Activated gamma-delta T cell treated with anti-CD3 and anti-CD28 coated beads, Interleukin-2, amount 50 U/mL, for 16 hours (primary cell): ENCODE measurements around the gene PLPP6.
A peak's percentile ranks its signal among the peaks of the same experiment; 100 is the strongest.
"Not testable (repeated sequence)": the region's sequence is repeated elsewhere in the genome, so short reads cannot be mapped to it uniquely, and the experiment has no call there.

Experiments used
- DNase-seq: peaks from one replicate; pipeline ENCODE4 v3.0.0-alpha.2; 2020; ENCODE audit warnings: low read depth

The PLPP6 gene

GRCh38 chr9:4662108-4662988 lies at the start of gene PLPP6:
Gene PLPP6 (plus strand): TSS chr9:4662294. CDS start chr9:4662376, 82 bp downstream.
- peak; percentile 59 for DNase-seq

GRCh38 chr9:4614627-4615026 lies 47.5 kb upstream of the PLPP6 start:
- no peak for DNase-seq

DNA sequence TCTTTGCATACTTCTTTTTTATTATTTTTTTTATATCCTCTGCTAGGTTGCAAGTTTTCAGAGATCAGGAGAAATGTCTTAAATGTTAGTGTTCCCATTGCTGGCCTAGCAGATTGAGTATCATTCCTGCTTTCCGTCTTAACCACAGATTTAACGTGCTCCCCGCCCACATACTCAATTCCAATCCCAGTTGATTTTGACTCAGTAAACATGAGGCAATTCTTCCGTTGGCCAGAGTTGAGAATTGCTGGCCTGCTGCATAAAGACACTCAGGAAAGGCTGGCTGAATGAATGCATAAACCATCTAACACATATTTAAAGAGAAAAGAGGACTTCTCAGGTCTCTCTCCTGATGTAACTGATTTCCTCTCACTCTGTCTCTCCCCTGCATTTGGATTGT lies 46.8 kb upstream of the PLPP6 start:
- no peak for DNase-seq

- DNase-seq, result no peak
These were observed 46.3 kb upstream of the PLPP6 start for GRCh38 chr9:4615778-4616177.

- no peak for DNase-seq
These were observed 44.3 kb upstream of the PLPP6 start for GRCh38 chr9:4617752-4618151.

- no peak for DNase-seq
These were observed 43.4 kb upstream of the PLPP6 start for GRCh38 chr9:4618700-4619099.

DNA sequence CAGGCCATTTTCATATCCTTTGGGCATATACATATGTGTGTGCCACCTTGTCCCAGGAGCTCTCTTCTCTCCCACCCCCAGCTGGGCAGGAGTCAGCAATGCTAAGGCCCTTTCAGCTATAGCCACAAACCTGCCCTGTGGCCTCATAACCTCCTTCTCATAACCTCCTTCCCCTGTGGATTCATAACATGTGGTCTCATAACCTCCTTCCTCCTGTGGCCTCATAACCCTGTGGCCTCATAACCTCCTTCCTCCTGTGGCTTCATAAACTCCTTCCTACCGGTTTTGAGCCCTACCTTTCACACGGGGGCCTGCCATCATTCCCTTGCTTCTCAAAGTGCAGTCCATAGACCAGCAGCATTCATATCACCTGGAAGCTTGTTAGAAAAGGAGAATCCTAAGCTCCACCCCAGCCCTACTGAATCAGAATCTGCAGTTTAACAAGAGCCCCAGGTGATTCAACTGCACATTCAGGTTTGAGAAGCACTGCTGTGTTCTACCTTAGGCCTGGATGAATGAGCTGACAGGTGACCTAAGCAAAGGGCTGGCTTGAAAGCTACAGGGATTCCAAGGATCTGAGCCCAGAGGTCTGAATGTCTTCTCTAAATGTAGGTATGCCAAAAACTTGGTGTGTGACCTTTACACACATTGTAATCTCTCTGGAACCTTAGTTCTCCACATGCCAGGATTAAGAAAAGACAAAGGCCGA lies 41.9 kb upstream of the PLPP6 start:
- DNase-seq, result no peak

DNA sequence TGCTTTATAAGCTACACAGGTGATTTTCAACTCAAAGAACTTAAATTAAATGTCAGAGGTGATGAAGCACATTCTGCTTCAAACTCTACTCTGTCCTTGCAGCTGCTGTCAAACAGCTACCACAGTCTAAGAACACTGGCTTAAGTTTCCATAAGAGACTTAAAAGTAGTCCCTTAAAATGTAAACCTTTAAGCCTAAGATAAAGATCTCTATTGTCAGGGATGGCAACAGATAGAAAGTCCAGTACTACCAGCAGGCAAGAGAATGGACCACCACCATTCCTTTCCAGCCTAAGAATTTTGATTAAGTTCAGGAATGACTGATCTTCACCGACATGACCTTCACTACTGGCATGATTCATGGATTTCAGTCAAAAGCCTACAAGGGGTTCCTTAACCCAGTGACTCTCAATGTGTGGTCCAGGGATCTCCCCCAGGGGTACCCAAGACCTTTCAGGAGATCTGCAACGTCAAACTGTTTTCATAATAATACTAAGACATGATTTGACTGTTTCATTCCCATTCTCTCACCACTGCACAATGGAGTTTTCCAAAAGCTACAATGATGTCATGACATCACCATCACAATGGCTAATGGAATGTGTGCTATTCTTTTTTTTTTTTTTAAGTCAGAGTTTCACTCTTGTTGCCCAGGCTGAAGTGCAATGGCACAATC lies 41.1 kb upstream of the PLPP6 start:
- no peak for DNase-seq

DNA sequence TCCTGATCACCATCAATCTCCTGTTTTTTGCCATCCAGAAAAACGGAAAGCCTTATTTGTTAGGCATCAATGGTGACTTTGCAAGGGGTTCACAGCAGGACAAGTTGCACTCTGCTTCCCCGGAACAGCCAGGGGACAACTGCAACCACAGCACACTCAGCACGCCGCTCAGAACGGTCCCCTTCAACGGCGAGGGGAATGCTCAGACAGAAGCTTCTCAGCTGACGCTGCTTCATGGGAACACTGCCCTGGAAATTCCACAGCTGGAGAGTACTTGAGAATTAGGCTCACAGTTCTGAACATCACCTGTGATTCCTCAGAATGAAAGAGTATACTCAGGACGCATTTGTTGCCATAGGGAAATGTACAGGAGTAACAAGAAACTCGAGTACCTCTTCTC lies 40.1 kb upstream of the PLPP6 start:
- DNase-seq, result no peak

DNA sequence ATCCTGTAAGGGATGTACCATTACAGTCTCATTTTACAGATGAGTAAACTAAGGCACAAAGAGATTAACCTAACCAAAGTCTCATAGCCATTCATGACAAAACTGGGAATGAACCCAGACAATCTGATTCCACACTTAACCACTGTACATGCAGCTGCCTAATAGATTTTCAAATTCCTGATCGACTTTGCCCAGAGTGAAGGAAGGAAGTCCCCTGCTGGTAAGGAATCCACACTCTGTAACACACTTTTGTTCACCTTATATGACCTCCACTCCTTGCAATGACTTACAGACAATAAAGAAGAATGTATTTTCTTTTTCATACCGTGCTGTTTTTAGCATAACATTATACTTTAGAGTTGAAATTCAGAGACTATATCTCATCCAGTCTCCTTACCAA lies 31.3 kb upstream of the PLPP6 start:
- DNase-seq, result no peak

DNA sequence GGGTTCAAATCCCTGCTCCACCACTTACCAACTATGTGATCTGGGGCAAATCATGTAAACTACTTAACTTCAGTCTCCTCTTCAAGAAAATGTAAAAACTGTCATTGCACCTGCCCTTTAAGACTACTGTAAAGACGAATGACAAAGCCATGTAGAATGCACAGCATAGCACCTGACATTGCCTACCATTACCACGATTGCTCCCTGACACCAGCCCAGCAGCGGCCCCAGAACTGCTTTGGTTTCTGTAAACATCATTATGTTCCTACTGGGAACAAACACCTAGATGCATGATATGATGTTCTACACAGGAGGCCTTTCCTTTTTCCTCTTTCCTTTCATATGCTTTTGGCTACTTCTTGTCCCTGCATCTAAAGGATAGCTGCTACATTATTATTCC lies 23.1 kb upstream of the PLPP6 start:
- DNase-seq, result no peak

DNA sequence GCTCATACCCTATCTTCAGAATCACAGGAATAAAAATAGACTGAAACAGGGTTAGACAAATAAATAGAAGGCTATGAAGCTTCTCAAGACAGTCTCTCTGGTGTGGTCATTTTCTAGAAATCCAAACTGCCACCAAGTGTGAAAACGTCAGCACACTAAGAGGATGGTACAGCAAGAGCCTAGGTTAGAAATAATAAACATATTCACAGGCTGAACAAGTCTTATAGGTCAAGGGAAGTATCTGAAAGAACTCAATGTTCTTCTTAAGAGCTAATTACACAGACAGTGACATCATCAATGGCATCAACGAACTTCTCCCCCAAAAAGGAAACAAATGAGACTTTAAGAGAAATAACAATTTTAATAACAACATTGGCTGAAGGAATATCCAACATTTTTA lies 22.7 kb upstream of the PLPP6 start:
- DNase-seq, result no peak

- DNase-seq, result peak; percentile 12
These were observed 22.1 kb upstream of the PLPP6 start for GRCh38 chr9:4640027-4640426.

- no peak for DNase-seq
These were observed 19.7 kb upstream of the PLPP6 start for GRCh38 chr9:4642351-4642750.

DNA sequence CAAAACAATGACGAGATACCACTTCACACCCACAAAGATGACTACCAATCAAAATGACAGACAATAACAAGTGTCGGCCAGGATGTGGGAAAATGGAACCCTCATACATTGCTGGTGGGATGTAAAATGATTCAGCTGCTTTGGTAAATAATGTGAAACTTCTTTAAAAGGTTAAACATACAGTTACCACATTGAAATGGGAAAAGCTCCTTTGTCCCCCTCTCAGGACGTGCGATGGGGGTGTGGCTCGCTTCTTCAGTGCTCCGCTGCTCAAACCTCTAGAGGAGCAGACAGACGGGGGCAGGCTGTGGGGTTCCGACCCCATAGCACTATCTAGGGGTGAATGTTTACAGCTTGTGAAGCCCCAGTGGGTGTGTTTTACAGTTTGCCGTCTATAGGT lies 8.0 kb upstream of the PLPP6 start:
- no peak for DNase-seq

- no peak for DNase-seq
These were observed 7.6 kb upstream of the PLPP6 start for GRCh38 chr9:4654538-4654937.

GRCh38 chr9:4656196-4656595 lies 5.9 kb upstream of the PLPP6 start:
- DNase-seq, result not testable (repeated sequence)

GRCh38 chr9:4656621-4657020 lies 5.5 kb upstream of the PLPP6 start:
- no peak for DNase-seq

DNA sequence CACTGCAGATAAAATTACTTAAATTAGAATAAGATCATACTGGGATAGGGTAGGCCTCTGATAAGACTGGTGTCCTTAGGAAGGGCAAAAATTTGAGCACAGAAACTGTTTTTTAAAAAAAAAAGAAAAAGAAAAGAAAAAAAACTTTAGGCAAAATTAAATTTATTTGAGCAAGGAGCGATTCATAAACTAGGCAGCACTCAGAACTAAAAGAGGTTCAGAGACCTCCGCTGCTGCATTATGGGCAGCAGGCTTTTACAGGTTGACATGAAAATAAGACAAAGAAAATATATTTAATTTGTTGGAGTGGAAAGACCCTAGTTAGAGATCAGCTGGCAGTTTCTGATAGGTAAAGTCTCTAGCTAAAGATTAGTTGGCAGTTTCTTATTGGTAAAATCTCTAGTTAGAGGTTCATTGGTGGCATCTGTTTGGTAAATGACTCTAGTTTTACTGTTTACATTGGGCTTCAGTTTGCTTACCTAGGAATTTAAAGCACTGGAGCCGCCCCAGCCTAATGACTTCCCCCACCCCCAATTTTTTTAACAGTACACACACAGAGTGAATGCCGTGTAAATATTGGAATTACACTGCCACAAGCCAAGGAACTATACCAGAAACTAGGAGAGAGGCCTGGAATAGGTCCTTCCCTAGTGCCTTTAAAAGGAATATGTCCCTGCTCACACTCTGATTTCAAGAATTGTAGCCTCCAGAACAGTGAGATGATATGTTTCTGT lies 4.5 kb upstream of the PLPP6 start:
- no peak for DNase-seq

DNA sequence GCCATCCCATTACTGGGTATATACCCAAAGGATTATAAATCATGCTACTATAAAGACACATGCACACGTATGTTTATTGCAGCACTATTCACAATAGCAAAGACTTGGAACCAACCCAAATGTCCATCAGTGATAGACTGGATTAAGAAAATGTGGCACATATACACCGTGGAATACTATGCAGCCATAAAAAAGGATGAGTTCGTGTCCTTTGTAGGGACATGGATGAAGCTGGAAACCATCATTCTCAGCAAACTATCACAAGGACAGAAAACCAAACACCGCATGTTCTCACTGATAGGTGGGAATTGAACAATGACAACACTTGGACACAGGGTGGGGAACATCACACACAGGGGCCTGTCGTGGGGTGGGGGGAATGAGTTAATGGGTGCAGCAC lies 1.4 kb upstream of the PLPP6 start:
- DNase-seq, result not testable (repeated sequence)

DNA sequence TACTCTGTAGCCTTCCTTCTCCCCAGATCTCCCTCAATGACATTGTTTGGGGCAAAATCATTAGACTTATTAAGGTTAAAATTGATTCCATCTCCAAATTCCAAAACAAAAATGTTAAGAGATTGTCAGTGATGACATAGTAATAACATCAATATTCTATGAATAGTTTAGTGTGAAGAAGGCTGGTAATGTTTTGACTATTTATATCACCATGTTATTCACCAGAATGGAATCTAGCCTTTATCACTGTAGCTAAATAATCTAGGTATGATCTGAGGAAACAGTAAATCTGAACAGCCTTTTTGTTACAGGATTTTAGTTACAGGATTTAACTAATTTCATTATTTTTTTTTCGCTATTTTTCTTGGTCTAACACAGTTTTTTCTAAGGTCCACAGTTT lies 929 bp upstream of the PLPP6 start:
- no peak for DNase-seq

DNA sequence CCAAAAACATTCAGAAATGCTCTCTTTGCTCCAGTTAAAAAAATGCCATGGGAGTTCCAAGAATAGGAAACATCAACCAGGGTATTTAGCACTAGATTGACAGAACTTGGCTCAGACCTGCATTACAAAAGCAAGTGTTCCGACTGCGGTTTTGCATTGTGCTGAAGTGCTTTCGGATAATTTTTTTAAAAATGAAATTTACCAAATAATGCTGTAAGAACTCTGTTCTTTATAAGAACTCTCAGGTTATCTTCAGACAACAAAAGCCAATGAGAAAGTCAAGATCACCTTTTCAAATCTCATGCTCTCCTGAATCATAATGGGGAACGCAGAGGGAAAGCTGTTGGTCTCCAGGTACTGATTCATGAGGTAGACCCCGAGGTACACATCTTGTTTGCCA lies 483 bp upstream of the PLPP6 start:
- DNase-seq, result no peak
